BJ (cell line): Measurements from ENCODE around the gene PHKG1. TPM values are rescaled to one million over a fixed set of nuclear protein-coding genes. Genes with fewer than 3 reads are reported as not detected.
"Not testable (repeated sequence)": the region's sequence is repeated elsewhere in the genome, so short reads cannot be mapped to it uniquely, and the experiment has no call there.

Experiments
- CTCF ChIA-PET: fragments of 350-600 bp; formaldehyde crosslinking; extraction: SDS; loops from one replicate; lab custom pipeline; 2021; ENCODE audit warnings: antibody characterized with exemption, inconsistent platforms; lab: Yijun Ruan, JAX
- POLR2A ChIA-PET: fragments of 300-600 bp; sonication (Branson Sonifier 250); formaldehyde crosslinking; extraction: SDS; loops from one replicate; lab custom pipeline; 2021; ENCODE audit warnings: antibody characterized with exemption; lab: Charles Lee
- DNase-seq: peaks from one replicate; pipeline ENCODE4 v3.0.0-alpha.2; 2011; ENCODE audit warnings: low read depth
- H3K27me3 ChIP-seq: 2 replicates; pipeline ENCODE4 v1.6.0; 2011; ENCODE audit warnings: low read length; ENCODE audit not compliant: control insufficient read depth, insufficient read depth
- H3K36me3 ChIP-seq: 2 replicates; pipeline ENCODE4 v1.5.1; 2011; ENCODE audit warnings: low read length; ENCODE audit not compliant: control insufficient read depth, insufficient read depth
- H3K4me3 ChIP-seq: 2 replicates; pipeline ENCODE4 v1.5.1; 2011; ENCODE audit warnings: low read depth, mild to moderate bottlenecking, control low read depth, low read length
- CTCF ChIP-seq: IDR thresholded peaks from 2 replicates; pipeline ENCODE4 v1.5.1; 2011; ENCODE audit warnings: low read depth, mild to moderate bottlenecking, control low read depth, inconsistent platforms, low read length, moderate library complexity; ENCODE audit not compliant: insufficient read depth
- polyA plus RNA-seq: library from polyadenylated mRNA; depleted of rRNA; stranded (reverse); fragments of >200 nt; gene quantifications from 2 replicates; pipeline ENCODE4 v1.2.3, GENCODE V29; 2011

Gene PHKG1
- polyA plus RNA-seq, 1 experiment: 0.39 TPM

GRCh38 chr7:56048245-56048644 is 44.5 kb downstream of the PHKG1 start:
- DNase-seq: no peak
- Histone ChIP-seq H3K36me3 (no peaks in the 10 kb centered on the region), H3K4me3 (no peak overlapping the region), H3K27me3 (no peaks in the 10 kb centered on the region)
- POLR2A ChIA-PET: no interaction called here
- CTCF ChIA-PET: interaction anchor here (0.6 kb wide), 1 partner anchor 612 kb away, joined by 3 read pairs; no protein-coding TSS in a partner anchor
- no peak for TF ChIP-seq CTCF

- POLR2A ChIA-PET, H3K36me3 ChIP-seq, CTCF ChIA-PET, DNase-seq, H3K27me3 ChIP-seq, H3K4me3 ChIP-seq: not testable (repeated sequence)
Observed at GRCh38 chr7:56047446-56048116, 45.2 kb downstream of the PHKG1 start.

GRCh38 chr7:56046721-56047445 is 45.9 kb downstream of the PHKG1 start:
- peak; percentile 88 for DNase-seq
- no peaks in the 10 kb centered on the region for H3K27me3 ChIP-seq
- no peak overlapping the region for H3K4me3 ChIP-seq
- CTCF ChIA-PET: no interaction called here
- no peak for TF ChIP-seq CTCF
- H3K36me3 ChIP-seq: no peaks in the 10 kb centered on the region
- POLR2A ChIA-PET: no interaction called here

- H3K27me3 ChIP-seq, DNase-seq, H3K4me3 ChIP-seq, H3K36me3 ChIP-seq, POLR2A ChIA-PET: not testable (repeated sequence)
- CTCF ChIA-PET: interaction anchor here (1.4 kb wide), 1 partner anchor 19 kb away, joined by 4 read pairs; the partner anchor contains the start of gene SUMF2
Observed at GRCh38 chr7:56045758-56046157, 47.0 kb downstream of the PHKG1 start.

GRCh38 chr7:56040730-56041129 is 52.0 kb downstream of the PHKG1 start:
- TF ChIP-seq CTCF: no peak
- CTCF ChIA-PET: interaction anchor here (1.4 kb wide), 1 partner anchor 33 kb away, joined by 5 read pairs; no protein-coding TSS in a partner anchor
- POLR2A ChIA-PET: no interaction called here
- H3K27me3 ChIP-seq: no peaks in the 10 kb centered on the region
- H3K36me3 ChIP-seq: no peaks in the 10 kb centered on the region
- DNase-seq: no peak
- H3K4me3 ChIP-seq: no peak overlapping the region

GRCh38 chr7:56033671-56034432 is 58.9 kb downstream of the PHKG1 start:
- Histone ChIP-seq H3K36me3 (peaks cover 2% of the 10 kb centered on the region; the same call in 1 of the 2 replicates), H3K27me3 (no peaks in the 10 kb centered on the region), H3K4me3 (peak overlapping the region; percentile 51)
- peak; percentile 62 for TF ChIP-seq CTCF
- CTCF ChIA-PET: interaction anchor here (0.6 to 1.7 kb wide), 4 partner anchors 13 to 41 kb away, joined by 3 to 6 read pairs (median 5); partner anchors contain the start of genes CCT6A and PSPH
- POLR2A ChIA-PET: interaction anchor here (1.5 kb wide), 1 partner anchor 17 kb away, joined by 3 read pairs; the partner anchor contains the start of genes CCT6A and PSPH
- DNase-seq: peak; percentile 16

- DNase-seq, POLR2A ChIA-PET, H3K27me3 ChIP-seq, H3K36me3 ChIP-seq, H3K4me3 ChIP-seq, CTCF ChIA-PET: not testable (repeated sequence)
Observed at GRCh38 chr7:56032578-56032977, 60.2 kb downstream of the PHKG1 start.

- H3K27me3 ChIP-seq, H3K4me3 ChIP-seq, CTCF ChIA-PET, POLR2A ChIA-PET, H3K36me3 ChIP-seq, DNase-seq: not testable (repeated sequence)
Observed at GRCh38 chr7:56031556-56031955, 61.2 kb downstream of the PHKG1 start.
